Hindlimb muscle (tissue), 1 donor: ENCODE results near the gene KLK8. TPM values are rescaled to one million over a fixed set of nuclear protein-coding genes. Genes with fewer than 3 reads are reported as not detected.

ENCODE experiments used
- polyA plus RNA-seq: library from polyadenylated mRNA; unstranded; fragments of 120-200 nt; gene quantifications from one replicate; pipeline ENCODE4 v1.2.1, GENCODE V29; 2013; ENCODE audit not compliant: insufficient read length

The KLK8 gene
- polyA plus RNA-seq, 1 donor = not detected

Other genes with a start within 250 kb of the KLK8 start
- not detected for gene GPR32, start 231.1 kb downstream of the KLK8 start, polyA plus RNA-seq
- 0.14 TPM for gene ACP4, start 211.2 kb downstream of the KLK8 start, polyA plus RNA-seq
- gene KLK1, start 177.8 kb downstream of the KLK8 start, polyA plus RNA-seq = 0.27 TPM
- not detected for gene KLK15, start 168.0 kb downstream of the KLK8 start, polyA plus RNA-seq
- gene KLK3, start 146.7 kb downstream of the KLK8 start, polyA plus RNA-seq = not detected
- gene KLK2, start 128.2 kb downstream of the KLK8 start, polyA plus RNA-seq = not detected
- gene KLK4, start 90.2 kb downstream of the KLK8 start, polyA plus RNA-seq = not detected
- gene KLK5, start 48.6 kb downstream of the KLK8 start, polyA plus RNA-seq = not detected
- gene KLK6, start 32.0 kb downstream of the KLK8 start, polyA plus RNA-seq = not detected
- not detected for gene KLK7, start 17.7 kb downstream of the KLK8 start, polyA plus RNA-seq
- gene KLK10, start 18.1 kb upstream of the KLK8 start, polyA plus RNA-seq = not detected
- 0.72 TPM for gene KLK11, start 25.0 kb upstream of the KLK8 start, polyA plus RNA-seq
- gene KLK12, start 33.4 kb upstream of the KLK8 start, polyA plus RNA-seq = not detected
- gene KLK13, start 63.5 kb upstream of the KLK8 start, polyA plus RNA-seq = not detected
- gene KLK14, start 81.3 kb upstream of the KLK8 start, polyA plus RNA-seq = not detected
- 4.2 TPM for gene CTU1, start 106.8 kb upstream of the KLK8 start, polyA plus RNA-seq
- 1.1 TPM for gene SIGLEC9, start 123.3 kb upstream of the KLK8 start, polyA plus RNA-seq
- 0.76 TPM for gene SIGLEC7, start 140.7 kb upstream of the KLK8 start, polyA plus RNA-seq
- gene CD33, start 223.5 kb upstream of the KLK8 start, polyA plus RNA-seq = 4.1 TPM
- not detected for gene SIGLECL1, start 249.5 kb upstream of the KLK8 start, polyA plus RNA-seq